Progenitor cell of endocrine pancreas (in vitro differentiated cells): ENCODE results near the gene SH2D3A. TPM values are rescaled to one million over a fixed set of nuclear protein-coding genes. Genes with fewer than 3 reads are reported as not detected.
"Not testable (repeated sequence)": the region's sequence is repeated elsewhere in the genome, so short reads cannot be mapped to it uniquely, and the experiment has no call there.

Experiments used
- DNase-seq: peaks from one replicate; pipeline ENCODE4 v3.0.0; 2021; ENCODE audit warnings: low spot score; ENCODE audit not compliant: unreplicated experiment
- H3K27ac Mint-ChIP-seq: 2 replicates; pipeline ENCODE4 v1.8.0; 2021; ENCODE audit warnings: mild to moderate bottlenecking, moderate library complexity, mixed read lengths
- H3K27me3 Mint-ChIP-seq: 2 replicates; pipeline ENCODE4 v1.8.0; 2021; ENCODE audit warnings: mixed read lengths
- H3K36me3 Mint-ChIP-seq: 2 replicates; pipeline ENCODE4 v1.8.0; 2022; ENCODE audit warnings: mixed read lengths; ENCODE audit not compliant: insufficient read depth
- H3K4me1 Mint-ChIP-seq: 2 replicates; pipeline ENCODE4 v1.8.0; 2021; ENCODE audit warnings: low read depth, mixed read lengths
- H3K4me3 Mint-ChIP-seq: 2 replicates; pipeline ENCODE4 v1.8.0; 2021; ENCODE audit warnings: low read depth, mild to moderate bottlenecking, moderate library complexity, mixed read lengths
- H3K9me3 Mint-ChIP-seq: 2 replicates; pipeline ENCODE4 v1.8.0; 2021; ENCODE audit warnings: low read depth, mixed read lengths
- total RNA-seq: library from RNA; stranded (reverse); gene quantifications from 2 replicates; pipeline ENCODE4 v1.2.1, GENCODE V29; 2021
- TF ChIP-seq, protein P1 (sequence below): fragments of 200-600 bp; sonication (generic); IDR thresholded peaks from one replicate; pipeline ENCODE4 v1.5.0; 2021; ENCODE audit warnings: antibody characterized with exemption, mild to moderate bottlenecking; ENCODE audit not compliant: unreplicated experiment

SH2D3A gene
- total RNA-seq, 1 donor from 2014 or later: 19.8 TPM

DNA sequence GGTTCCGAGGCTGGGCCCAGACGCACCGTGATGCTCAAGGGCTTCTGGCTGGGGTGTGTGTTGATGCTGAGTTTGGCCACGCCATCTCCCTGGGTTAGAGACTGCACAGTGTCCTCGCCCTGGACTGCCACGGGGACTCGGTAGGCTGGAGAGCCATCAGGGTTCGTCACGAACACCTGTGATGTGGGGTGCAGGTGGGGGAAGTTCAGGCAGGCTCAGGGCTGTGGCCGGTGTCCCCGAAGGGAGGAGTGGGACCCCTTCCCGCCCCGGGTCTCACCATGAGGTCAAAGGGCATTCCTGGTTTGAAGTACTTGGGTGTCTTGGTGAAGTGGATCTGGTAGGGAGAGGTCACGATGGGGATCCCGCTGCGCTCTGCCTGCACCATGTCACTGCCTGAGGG is 55.0 kb downstream of the SH2D3A start:
- Mint-ChIP-seq H3K4me3 (no peak overlapping the region), H3K27ac (no peak overlapping the region), H3K4me1 (no peaks in the 10 kb centered on the region), H3K9me3 (no peaks in the 10 kb centered on the region), H3K27me3 (peaks cover 54% of the 10 kb centered on the region), H3K36me3 (no peaks in the 10 kb centered on the region)
- no peak for DNase-seq
- TF ChIP-seq, protein P1, sequence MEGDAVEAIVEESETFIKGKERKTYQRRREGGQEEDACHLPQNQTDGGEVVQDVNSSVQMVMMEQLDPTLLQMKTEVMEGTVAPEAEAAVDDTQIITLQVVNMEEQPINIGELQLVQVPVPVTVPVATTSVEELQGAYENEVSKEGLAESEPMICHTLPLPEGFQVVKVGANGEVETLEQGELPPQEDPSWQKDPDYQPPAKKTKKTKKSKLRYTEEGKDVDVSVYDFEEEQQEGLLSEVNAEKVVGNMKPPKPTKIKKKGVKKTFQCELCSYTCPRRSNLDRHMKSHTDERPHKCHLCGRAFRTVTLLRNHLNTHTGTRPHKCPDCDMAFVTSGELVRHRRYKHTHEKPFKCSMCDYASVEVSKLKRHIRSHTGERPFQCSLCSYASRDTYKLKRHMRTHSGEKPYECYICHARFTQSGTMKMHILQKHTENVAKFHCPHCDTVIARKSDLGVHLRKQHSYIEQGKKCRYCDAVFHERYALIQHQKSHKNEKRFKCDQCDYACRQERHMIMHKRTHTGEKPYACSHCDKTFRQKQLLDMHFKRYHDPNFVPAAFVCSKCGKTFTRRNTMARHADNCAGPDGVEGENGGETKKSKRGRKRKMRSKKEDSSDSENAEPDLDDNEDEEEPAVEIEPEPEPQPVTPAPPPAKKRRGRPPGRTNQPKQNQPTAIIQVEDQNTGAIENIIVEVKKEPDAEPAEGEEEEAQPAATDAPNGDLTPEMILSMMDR: no peak

DNA sequence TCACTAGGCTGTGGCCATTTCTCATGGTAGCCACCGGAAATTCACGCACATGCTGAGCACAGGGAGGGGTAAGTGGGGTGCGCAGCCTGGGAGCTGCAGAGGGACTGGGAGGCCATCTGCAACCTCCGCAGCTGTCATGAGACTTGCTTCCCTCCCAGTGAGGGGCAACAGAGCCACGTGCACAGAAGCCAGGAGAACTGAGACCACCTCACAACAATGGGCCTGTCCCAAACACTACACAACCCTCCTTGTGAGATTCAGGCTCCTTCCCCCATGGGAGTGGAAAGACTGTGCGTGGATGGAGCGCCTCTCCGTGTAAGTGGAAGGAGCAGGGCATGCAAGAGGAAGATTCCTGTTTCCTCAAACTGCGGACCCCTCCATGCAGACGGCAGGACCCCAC is 55.6 kb downstream of the SH2D3A start:
- TF ChIP-seq, protein P1: no peak
- Mint-ChIP-seq H3K9me3 (no peaks in the 10 kb centered on the region), H3K4me3 (no peak overlapping the region), H3K27me3 (peaks cover 51% of the 10 kb centered on the region), H3K4me1 (no peaks in the 10 kb centered on the region), H3K27ac (no peak overlapping the region), H3K36me3 (no peaks in the 10 kb centered on the region)
- no peak for DNase-seq

DNA sequence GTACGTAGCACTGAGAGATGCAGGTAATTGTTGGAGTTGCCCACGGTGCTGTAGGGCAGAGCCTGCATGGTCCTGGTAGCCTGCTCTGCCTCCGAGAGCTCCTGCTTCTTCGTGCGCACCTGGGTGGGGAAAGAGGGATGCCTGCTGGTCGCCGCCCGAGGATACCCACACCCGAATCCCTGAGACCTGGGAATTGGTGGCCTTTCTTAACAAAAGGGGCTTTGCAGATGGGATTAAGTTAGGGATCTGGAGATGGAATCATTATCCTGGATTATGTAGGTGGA is 56.2 kb downstream of the SH2D3A start:
- Mint-ChIP-seq H3K4me3 (no peak overlapping the region), H3K27me3 (peaks cover 48% of the 10 kb centered on the region), H3K4me1 (no peaks in the 10 kb centered on the region), H3K36me3 (no peaks in the 10 kb centered on the region), H3K9me3 (no peaks in the 10 kb centered on the region), H3K27ac (no peak overlapping the region)
- TF ChIP-seq, protein P1: no peak
- no peak for DNase-seq

DNA sequence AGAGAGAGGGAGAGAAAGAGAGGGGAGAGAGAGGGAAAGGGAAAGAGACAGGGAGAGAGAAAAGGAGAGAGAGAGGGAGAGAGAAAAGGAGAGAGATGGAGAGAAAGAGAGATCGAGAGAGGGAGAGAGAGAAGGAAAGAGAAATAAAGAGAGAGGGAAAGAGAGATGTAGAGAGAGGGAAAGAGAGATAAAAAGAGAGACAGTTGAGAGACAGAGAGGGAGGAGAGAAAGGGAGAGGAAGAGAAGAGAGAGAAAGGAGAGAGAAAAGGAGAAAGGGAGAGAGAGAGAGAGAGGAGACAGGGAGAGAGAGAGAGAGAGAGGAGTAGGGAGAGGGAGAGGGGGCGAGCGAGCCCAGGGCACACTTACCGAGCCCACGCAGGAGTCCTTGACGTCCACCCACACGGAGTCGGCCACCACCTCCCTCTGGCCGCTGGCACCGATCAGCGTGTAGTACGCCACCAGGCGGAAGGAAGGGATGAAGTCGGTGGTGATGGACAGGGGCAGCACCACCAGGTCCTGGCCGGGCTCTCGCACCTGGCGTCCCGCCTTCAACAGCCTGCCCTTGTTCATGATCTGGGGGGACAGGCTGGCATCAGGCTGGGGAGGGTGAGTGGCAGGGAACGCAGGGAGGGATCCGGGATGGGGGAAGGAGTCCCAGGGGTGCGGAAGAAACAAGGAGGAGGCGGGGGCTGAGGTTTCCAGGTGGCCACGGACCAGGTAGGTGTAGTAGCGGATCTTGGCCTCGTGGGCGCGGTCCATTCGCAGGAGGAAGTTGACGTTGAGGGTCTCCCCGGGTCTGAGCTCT is 56.8 kb downstream of the SH2D3A start:
- Mint-ChIP-seq H3K27ac (no peak overlapping the region), H3K36me3 (no peaks in the 10 kb centered on the region), H3K9me3 (no peaks in the 10 kb centered on the region), H3K4me1 (no peaks in the 10 kb centered on the region), H3K27me3 (peaks cover 48% of the 10 kb centered on the region), H3K4me3 (peak overlapping the region; percentile 30)
- TF ChIP-seq, protein P1: peak; percentile 47
- DNase-seq: no peak

DNA sequence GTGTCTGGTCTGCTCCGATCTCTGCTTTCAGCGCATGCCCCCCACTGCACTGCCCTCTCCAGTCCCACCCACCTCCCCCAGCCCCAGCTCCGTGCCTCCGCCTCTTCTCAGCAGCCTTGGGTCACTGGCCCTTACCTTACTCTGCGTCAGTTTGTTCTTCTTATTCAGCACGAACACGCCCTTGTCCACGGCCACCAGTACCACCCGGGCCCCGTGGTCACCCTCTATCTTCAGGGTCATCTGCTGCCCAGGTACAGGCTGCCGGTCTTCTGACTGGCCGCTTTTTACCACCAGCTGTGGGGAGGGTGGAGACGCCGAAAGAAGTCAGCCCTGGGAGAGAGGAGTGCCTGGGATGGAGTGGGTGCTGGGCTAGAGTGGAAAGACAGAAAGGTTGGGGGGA is 57.7 kb downstream of the SH2D3A start:
- no peaks in the 10 kb centered on the region for H3K36me3 Mint-ChIP-seq
- no peak overlapping the region for H3K4me3 Mint-ChIP-seq
- H3K4me1 Mint-ChIP-seq: no peaks in the 10 kb centered on the region
- H3K9me3 Mint-ChIP-seq: no peaks in the 10 kb centered on the region
- H3K27me3 Mint-ChIP-seq: peaks cover 48% of the 10 kb centered on the region
- DNase-seq: no peak
- H3K27ac Mint-ChIP-seq: no peak overlapping the region
- TF ChIP-seq, protein P1: no peak

DNA sequence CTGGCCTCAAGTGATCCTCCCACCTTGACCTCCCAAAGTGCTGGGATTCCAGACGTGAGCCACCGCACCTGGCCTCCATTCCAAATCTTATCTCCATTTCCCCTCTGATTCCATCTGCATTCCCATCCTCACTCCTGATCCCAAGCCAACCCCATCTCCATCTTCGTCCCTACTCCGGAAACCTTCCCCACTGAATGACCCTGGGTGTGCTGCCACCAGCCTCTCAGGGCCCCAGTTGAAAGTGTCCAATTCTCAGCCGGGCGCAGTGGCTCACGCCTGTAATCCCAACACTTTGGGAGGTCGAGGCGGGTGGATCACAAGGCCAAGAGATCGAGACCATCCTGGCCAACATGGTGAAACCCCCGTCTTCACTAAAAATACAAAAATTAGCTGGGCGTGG is 58.3 kb downstream of the SH2D3A start:
- not testable (repeated sequence) for H3K4me3 Mint-ChIP-seq, H3K27ac Mint-ChIP-seq, DNase-seq, H3K36me3 Mint-ChIP-seq, H3K9me3 Mint-ChIP-seq, H3K4me1 Mint-ChIP-seq
- H3K27me3 Mint-ChIP-seq: peaks cover 48% of the 10 kb centered on the region
